Stimulated activated naive CD8-positive, alpha-beta T cell treated with anti-CD3 and anti-CD28 coated beads, Interleukin-15, amount 100 ng/mL, for 72 hours (primary cell): Measurements from ENCODE around the gene SH3GL1.

ENCODE experiments used
- ATAC-seq: fragments of 150-1000 bp; cut with Tn5 transposase; 2 replicates; pipeline ENCODE4 v1.10.0; 2021; ENCODE audit warnings: mild to moderate bottlenecking, moderate library complexity
- DNase-seq, 2 donors: peaks; one replicate each; pipeline ENCODE4 v3.0.0; 2021 to 2022
- H3K27ac Mint-ChIP-seq, 2 donors: one replicate each; pipeline ENCODE4 v1.8.0; 2022; ENCODE audit warnings: mild to moderate bottlenecking in 2 of 2, mixed read lengths in 2 of 2, moderate library complexity in 2 of 2
- H3K27me3 Mint-ChIP-seq: one replicate; pipeline ENCODE4 v1.8.0; 2022; ENCODE audit warnings: mixed read lengths
- H3K4me1 Mint-ChIP-seq: one replicate; pipeline ENCODE4 v1.8.0; 2022; ENCODE audit warnings: mild to moderate bottlenecking, mixed read lengths
- H3K4me3 Mint-ChIP-seq, 2 donors: one replicate each; pipeline ENCODE4 v1.8.0; 2022; ENCODE audit warnings: mild to moderate bottlenecking in 2 of 2, mixed read lengths in 2 of 2, moderate library complexity in 1 of 2
- H3K9me3 Mint-ChIP-seq, 2 donors: one replicate each; pipeline ENCODE4 v1.8.0; 2022; ENCODE audit warnings: mixed read lengths in 2 of 2

The SH3GL1 gene

DNA sequence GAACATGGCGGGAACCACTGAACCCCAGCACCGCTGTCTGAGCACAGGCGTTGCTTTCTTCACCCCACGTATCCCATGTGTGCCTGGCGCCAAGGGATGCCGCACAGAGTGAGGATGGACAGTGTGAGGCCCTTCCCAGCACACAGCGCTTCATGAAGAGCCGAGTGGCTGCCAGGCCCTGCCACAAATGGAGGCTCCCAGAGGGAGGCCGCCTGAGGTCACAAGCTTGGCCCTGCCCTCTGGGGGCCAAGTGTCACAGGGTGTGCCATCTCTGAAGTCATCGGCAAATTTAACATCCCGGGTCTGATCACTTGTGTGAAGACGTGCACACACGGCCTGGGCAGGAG lies 32.6 kb downstream of the SH3GL1 start:
- no peak for DNase-seq
- Mint-ChIP-seq H3K4me1 (peaks cover 56% of the 10 kb centered on the region), H3K27ac (peak overlapping the region; percentile 15 to 80)

DNA sequence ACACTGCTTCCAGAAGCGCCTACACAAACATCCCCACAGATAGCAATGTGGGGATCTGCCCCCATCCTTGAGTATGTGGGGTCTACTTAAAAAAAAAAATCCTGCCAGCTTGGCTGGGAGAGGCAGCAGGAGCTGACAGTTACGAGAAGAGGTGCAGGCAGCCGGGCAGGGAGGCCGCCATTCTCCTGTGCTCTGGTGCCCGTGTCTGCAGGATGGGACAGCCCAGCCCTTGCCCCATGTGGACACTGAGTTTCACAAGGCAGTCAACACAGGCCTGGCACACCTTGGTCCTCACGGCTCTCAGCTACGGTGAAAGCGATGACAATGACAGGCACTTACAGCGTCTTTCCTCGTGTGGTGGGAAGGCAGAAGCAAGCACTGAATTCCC lies 33.0 kb downstream of the SH3GL1 start:
- ATAC-seq = no peak
- H3K4me1 Mint-ChIP-seq = peaks cover 52% of the 10 kb centered on the region
- H3K9me3 Mint-ChIP-seq = no peaks in the 10 kb centered on the region
- peak overlapping the region in 1 of 2 donors; percentile 19 for H3K27ac Mint-ChIP-seq
- no peaks in the 10 kb centered on the region for H3K27me3 Mint-ChIP-seq
- no peak for DNase-seq
- no peak overlapping the region for H3K4me3 Mint-ChIP-seq

More for the DNA sequence above, 32.6 kb downstream of the SH3GL1 start:
- Mint-ChIP-seq H3K9me3 (no peaks in the 10 kb centered on the region), H3K27me3 (no peaks in the 10 kb centered on the region), H3K4me3 (no peak overlapping the region)
- ATAC-seq = no peak

DNA sequence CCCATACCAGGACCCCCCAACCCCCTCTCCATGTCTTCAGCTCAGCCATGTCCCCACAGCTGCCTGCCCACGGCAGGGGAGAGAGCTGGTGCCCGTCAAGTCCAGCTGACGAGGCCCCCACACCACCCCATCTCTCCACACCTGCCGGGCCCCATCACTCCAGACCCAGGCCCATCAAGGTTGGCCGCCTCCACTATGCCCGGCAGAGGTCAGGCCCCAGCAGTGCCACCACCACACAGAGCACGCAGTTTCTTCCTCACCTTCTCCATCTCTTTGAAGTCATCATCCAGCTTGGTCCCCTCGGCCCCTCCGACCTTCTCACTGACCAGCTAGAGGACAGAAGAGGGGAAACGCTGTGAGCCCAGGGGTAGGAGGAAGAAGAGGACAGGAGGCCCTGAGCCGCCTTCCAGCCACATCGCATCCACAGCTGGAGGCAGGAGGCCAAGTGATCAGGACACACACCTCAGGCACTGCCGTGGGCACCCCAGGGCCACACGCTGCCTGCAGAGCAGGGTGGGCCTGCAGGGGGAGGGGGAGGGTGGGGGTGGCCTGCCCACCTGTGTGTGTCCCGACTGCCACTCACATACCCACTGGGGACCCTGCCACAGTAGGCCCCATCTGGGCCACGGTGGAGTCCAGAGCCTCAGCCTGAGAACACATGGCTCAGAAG lies 33.5 kb downstream of the SH3GL1 start:
- ATAC-seq (no peak), DNase-seq (no peak)
- peak overlapping the region in 1 of 2 donors; percentile 82 for H3K27ac Mint-ChIP-seq
- no peaks in the 10 kb centered on the region for H3K27me3 Mint-ChIP-seq
- H3K4me3 Mint-ChIP-seq = no peak overlapping the region
- H3K4me1 Mint-ChIP-seq = peaks cover 47% of the 10 kb centered on the region
- H3K9me3 Mint-ChIP-seq = no peaks in the 10 kb centered on the region

DNA sequence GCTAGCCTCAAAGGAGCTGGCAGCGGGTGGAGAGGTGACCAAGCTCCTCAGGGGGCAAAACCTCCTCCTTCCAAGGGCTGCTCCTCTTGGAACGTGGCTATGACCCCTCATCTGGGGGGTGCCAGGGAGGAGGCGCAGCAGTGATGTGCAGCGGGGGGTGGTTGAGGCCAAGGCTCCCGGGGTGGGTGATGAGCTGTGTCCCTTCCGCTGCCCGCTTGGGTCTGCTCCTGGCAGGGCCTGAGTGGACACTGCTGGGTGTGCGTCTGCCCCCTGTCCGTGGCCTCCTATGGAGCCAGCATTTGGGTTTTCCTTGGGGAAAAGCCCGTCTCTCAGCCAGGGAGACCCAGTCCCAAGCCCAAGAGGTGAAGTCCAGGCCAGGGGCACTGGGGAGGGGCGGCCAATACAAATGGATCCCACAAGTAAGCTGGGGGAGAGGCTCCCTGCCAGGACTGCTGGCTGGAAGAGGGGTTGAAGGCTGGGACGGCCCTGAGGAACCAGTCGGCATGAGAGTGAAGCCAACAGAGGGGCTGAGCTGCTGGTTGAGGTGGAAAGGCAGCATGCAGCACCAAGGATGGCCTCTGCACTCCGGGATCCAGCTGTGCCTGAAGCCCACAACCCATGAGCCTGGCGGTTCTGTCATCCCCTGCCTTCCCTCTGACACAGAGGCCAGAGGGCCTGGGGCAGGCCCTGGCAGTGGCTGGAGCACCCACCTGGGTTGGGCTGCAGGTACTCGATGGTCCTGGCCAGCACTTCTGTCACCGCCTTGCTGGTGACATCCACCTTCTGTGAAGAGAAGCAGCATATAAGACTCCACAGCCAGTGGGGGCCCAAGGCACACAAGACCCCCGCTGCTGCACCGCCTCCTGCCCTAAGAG lies 34.3 kb downstream of the SH3GL1 start:
- Mint-ChIP-seq H3K4me1 (peaks cover 40% of the 10 kb centered on the region), H3K9me3 (no peaks in the 10 kb centered on the region), H3K4me3 (no peak overlapping the region), H3K27ac (peak overlapping the region in 1 of 2 donors; percentile 82), H3K27me3 (no peaks in the 10 kb centered on the region)
- DNase-seq = no peak
- no peak for ATAC-seq

DNA sequence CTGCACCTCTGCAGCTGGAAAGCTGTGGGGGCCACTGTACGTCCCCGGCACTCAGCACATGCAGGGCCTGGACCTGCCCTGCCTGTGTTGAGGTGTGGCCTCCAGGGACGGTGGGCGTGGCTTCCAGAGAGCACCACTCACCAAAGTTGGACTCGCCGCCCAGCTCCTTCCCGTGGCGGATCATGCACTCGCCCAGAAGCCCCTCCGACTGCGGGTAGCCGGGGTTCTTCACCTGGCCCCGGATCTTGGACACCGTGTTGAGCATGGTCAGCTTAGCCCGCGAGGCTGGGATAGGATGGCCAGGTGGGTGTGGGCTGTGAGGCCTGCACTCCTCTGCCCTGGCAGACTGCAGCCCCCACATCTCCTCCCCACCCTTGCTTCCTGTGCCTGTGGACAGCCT lies 35.0 kb downstream of the SH3GL1 start:
- ATAC-seq (no peak), DNase-seq (no peak)
- Mint-ChIP-seq H3K4me3 (no peak overlapping the region), H3K4me1 (peaks cover 40% of the 10 kb centered on the region), H3K27ac (peak overlapping the region in 1 of 2 donors; percentile 76), H3K27me3 (no peaks in the 10 kb centered on the region), H3K9me3 (no peaks in the 10 kb centered on the region)

DNA sequence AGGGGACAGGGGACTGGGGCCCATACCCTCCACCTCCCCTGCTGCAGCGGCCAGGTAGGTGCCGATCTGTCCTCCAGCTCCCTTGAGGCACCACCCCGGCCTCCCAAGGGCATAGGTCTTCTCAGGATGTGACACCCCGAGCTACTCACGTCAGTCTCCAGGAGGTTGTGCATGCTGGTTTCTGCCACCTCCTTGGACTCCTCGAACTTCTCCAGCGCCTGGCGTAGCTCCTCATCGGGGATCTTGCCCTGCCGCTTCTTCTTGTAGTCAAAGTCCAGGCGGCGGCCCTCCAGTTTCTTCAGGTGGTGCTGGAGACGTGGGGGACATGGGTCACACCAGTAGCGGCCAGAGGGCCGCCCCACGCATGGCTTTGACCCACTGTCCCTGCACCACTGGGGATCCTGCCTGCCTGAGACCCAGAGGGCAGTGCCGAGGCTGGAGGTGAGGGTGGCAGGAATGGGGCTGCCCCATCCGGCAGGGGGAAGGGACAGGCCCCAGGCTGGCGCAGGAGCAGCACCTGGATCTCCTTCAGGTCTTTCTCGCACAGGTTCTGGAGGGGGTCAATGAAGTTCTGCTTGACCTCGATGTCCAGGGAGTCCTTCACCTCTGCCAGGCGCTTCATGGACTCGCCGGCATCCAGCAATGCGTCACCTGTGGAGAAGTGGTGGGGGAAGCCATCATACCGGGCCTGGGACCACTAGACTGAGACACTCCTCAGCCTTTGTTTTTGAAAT lies 36.6 kb downstream of the SH3GL1 start:
- no peak overlapping the region for H3K4me3 Mint-ChIP-seq
- no peaks in the 10 kb centered on the region for H3K9me3 Mint-ChIP-seq
- peak overlapping the region; percentile 46 to 85 for H3K27ac Mint-ChIP-seq
- ATAC-seq = no peak
- peaks cover 26% of the 10 kb centered on the region for H3K4me1 Mint-ChIP-seq
- DNase-seq = no peak
- no peaks in the 10 kb centered on the region for H3K27me3 Mint-ChIP-seq

DNA sequence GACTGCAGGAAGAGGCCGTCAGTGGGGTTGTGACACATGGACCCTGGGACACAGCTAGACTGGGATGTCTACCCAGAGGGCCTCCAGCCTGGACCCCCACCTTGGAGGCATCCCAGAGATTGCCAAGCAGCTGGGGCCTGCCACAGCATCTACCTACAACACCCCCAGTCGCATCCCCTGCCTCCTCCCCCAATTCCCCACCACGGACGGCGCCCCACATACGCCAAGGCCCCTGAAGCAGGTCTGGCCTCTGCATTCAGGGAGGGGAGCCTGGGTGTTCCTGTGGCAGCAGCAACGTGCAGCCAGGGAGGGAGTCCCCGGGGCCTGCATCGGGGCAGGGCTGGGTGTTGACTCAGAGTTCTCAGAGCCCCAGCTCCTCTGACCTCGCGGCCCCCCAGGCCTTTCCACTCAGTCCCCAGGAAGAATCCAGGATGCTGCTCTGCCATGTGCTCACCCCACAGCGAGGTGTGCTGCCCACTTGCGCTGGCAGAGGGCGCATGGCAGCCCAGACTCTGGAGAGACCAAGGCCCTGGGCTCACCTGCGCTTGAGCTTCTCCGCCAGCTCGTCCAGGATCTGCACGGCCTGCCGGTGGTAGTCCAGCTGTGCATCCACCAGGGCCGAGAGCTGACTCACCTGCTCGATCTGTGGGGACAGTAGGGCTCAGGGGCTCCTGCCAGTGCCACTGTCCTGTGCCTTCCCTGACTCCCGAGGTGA lies 37.4 kb downstream of the SH3GL1 start:
- DNase-seq = no peak
- Mint-ChIP-seq H3K27ac (no peak overlapping the region), H3K4me3 (no peak overlapping the region), H3K9me3 (no peaks in the 10 kb centered on the region), H3K27me3 (no peaks in the 10 kb centered on the region), H3K4me1 (peaks cover 18% of the 10 kb centered on the region)
- peak; percentile 29 for ATAC-seq

DNA sequence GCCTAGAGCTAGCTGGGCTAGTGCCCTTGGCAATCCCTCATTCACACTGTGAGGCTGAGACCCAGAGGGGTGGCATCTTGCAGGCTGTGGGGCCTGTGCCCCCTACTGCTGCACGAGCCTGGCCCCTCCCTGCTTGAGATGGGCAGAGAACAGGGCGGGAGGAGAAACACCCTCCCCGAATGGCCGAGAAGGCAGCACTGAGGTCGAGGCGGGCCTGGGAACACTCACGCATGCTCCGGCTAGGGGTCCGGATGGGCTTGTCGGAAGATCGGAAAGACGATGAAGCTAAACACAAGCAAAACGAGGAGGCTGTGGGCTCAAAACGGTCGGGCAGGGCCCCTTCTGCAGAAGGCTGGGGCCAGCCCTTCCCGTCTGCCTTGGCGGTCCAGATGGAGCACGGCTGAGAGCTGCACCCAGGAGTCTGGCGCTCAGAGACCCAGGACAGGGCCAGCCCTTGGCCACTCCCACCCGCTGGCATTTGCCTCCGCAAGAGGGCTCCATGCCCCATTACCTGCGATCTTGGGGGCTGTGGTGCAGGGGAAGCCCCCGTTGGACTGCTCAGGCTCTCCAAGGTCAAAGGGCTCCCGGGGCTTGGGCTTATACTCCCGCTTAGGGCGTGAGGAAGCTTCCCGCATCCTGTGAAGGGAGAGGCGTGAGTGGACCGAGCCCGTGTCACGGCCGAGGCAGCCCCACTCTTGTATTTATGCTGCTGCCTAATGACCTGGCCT lies 38.1 kb downstream of the SH3GL1 start:
- peak overlapping the region in 1 of 2 donors; percentile 90 for H3K27ac Mint-ChIP-seq
- DNase-seq (no peak), ATAC-seq (no peak)
- no peaks in the 10 kb centered on the region for H3K9me3 Mint-ChIP-seq
- peaks cover 11% of the 10 kb centered on the region for H3K4me1 Mint-ChIP-seq
- H3K27me3 Mint-ChIP-seq = no peaks in the 10 kb centered on the region
- H3K4me3 Mint-ChIP-seq = no peak overlapping the region

DNA sequence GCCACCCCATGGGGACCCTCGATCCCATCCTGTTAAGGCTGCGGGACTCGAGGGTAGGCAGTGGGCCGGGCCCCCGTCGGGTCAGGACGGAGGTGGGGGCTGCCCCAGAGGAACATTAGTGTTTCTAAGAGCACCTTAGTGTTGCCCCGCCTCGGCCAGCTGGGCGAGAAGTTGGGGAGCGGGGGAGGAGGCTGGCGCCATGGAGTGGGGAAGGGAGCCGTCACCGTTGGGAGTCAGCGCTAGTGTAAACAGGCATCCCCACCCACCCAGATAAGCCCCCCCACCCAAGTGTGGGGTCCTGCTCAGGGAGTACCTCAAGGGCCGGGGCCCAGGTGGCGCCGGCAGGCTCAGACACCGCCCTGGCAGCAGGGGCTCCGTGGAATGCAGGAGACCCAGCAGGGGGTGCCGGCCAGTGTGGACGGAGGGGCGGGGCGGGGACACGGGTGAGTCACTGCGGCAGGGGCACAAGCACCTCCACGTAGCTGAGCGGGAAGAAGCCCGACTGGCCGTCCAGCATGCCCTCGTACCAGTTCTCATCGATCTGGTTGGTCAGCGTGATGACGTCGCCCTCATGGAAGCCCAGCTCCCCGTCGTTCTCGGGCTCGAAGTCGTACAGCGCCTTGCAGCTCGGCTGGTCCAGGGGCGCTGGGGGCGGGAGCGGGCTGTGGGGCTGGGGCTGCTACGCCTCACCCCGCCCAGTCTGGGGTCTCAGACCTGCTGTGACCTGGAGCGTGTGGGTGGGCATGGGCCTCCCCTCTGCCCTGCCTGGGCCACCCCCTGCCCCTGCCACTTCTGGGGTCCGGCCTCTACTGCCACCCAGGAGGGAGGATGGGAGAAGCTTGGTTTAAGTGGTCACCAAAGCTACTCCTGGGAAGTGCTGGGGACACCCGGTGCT lies 38.9 kb downstream of the SH3GL1 start:
- peaks cover 9% of the 10 kb centered on the region for H3K4me1 Mint-ChIP-seq
- DNase-seq = no peak
- H3K4me3 Mint-ChIP-seq = no peak overlapping the region
- H3K9me3 Mint-ChIP-seq = no peaks in the 10 kb centered on the region
- no peaks in the 10 kb centered on the region for H3K27me3 Mint-ChIP-seq
- ATAC-seq = peak; percentile 8
- peak overlapping the region in 1 of 2 donors; percentile 87 for H3K27ac Mint-ChIP-seq

DNA sequence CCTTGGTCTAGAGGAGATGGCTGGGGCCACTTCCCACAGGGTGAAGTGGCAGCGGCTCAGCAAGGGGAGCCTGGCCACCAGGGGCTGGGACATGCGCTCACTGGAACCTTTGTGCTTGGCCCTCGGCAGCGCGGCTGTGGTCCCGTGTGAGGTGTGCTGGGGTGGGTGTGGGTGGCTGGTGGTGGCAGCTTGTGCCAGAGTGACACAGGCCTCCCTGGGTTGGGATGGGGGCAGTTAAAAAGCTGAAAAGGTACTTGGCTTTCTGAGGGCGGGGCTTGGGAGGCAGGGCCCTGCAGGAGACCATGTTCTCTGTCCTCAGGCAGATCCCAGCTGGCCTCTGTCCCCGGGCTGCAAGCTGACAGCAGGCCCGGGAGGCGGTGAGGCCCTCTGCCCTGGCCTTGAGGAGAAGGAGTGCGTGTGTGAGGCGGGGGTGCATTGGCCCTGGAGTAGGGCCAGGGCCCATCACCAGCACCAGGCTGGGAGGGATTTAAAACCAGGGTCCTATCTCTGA lies 39.7 kb downstream of the SH3GL1 start:
- no peak for DNase-seq

DNA sequence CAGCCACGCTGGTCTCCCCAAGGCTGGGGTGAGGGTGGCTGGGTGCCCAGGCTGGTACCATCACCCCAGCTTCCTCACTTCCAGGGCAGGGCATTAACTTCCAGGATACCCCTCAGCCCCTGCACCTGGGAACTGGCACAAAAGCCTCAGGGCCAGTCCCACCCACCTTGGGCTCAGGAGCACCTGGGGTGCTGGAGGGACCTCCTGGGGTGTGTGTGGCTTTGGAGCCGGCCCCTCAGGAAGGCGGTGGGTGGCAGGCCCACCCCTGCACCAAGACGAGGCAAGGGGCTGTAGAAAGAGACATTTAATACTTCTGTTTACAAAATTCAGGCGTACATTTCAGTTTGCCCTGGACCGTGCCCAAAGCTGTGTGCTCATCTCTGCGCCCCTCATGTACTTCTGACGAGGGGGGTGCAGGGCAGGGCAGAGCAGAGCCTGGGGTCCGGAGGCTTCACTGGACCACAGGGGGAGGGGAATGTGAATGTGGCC lies 40.2 kb downstream of the SH3GL1 start:
- H3K27me3 Mint-ChIP-seq = no peaks in the 10 kb centered on the region

More for the DNA sequence above, 39.7 kb downstream of the SH3GL1 start:
- ATAC-seq = no peak
- H3K4me1 Mint-ChIP-seq = peaks cover 9% of the 10 kb centered on the region
- H3K27ac Mint-ChIP-seq = peak overlapping the region in 1 of 2 donors; percentile 87
- no peaks in the 10 kb centered on the region for H3K27me3 Mint-ChIP-seq
- H3K9me3 Mint-ChIP-seq = no peaks in the 10 kb centered on the region
- no peak overlapping the region for H3K4me3 Mint-ChIP-seq

DNA sequence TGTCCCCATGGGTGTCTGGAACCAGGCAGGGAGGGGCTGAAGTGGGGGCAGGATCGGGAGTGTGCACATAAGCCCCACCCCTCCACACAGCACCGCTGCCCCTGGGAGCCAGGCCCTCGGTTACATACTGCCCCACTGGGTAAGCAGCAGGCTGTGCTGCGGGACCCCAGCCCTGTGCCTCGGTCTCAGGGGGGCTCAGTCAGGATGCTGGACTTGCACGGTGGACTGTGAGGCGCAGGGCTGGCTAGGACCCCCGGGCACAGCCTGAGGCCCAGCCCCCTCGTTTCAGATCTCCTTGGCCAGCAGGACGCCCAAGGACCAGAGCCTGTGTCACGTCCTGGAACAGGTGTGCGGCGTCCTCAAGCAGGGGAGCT lies 40.7 kb downstream of the SH3GL1 start:
- no peaks in the 10 kb centered on the region for H3K27me3 Mint-ChIP-seq
- no peaks in the 10 kb centered on the region for H3K9me3 Mint-ChIP-seq
- no peak overlapping the region for H3K4me3 Mint-ChIP-seq
- no peak for DNase-seq
- H3K4me1 Mint-ChIP-seq = peaks cover 9% of the 10 kb centered on the region
- no peak for ATAC-seq
- peak overlapping the region in 1 of 2 donors; percentile 42 for H3K27ac Mint-ChIP-seq

More for the DNA sequence above, 40.2 kb downstream of the SH3GL1 start:
- DNase-seq (no peak), ATAC-seq (no peak)
- Mint-ChIP-seq H3K4me3 (no peak overlapping the region), H3K9me3 (no peaks in the 10 kb centered on the region), H3K4me1 (peaks cover 9% of the 10 kb centered on the region), H3K27ac (peak overlapping the region in 1 of 2 donors; percentile 87)

DNA sequence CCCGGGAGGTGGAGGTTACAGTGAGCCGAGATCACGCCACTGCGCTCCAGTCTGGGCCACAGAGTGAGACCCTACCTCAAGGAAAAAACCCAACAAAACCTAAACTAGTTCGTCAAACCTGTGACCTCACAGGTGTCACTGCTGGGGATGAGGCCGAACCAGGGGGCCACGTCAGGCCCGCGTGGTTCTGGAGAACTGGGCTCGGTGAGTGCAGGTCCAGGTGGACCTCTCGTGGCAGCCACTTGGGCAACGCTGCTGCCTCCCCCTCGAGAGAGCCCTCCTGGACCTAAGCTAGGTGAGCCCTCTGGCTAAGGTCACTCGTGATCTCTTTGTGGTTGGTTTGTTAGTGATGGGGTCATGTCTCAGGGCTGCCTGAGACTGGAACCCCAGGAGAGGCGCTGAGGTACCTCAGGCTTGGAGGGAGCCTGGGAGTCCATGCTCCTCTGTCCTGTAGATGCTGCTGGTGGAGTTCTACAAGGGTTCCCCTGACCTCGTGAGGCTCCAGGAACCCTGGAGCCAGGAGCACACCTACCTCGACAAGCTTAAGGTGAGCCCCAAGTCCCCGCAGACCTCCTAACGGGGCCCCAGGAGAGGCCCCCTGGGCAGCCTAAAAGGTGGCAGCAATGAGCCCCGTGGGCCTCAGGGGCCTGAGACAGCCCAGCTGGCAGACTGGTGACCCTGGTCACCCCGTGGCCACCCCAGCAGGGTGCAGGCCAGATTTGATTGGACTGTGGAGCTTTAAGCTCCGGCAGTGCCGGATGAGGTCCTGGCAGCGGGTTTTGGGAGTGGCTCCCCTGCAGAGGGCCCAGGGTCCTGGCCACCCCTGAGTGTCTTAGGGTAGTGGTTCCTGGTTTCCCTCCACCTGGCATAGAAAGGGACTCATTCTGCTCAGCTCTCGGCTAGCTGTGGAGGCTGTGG lies 41.4 kb downstream of the SH3GL1 start:
- DNase-seq = no peak
- H3K27ac Mint-ChIP-seq = peak overlapping the region in 1 of 2 donors; percentile 42
- no peak for ATAC-seq
- no peak overlapping the region for H3K4me3 Mint-ChIP-seq
- no peaks in the 10 kb centered on the region for H3K27me3 Mint-ChIP-seq
- no peaks in the 10 kb centered on the region for H3K9me3 Mint-ChIP-seq
- H3K4me1 Mint-ChIP-seq = peaks cover 9% of the 10 kb centered on the region
